GM23338 (cell line): ENCODE results near the gene NXPE4. TPM values are rescaled to one million over a fixed set of nuclear protein-coding genes. Genes with fewer than 3 reads are reported as not detected.
"Not testable (repeated sequence)": the region's sequence is repeated elsewhere in the genome, so short reads cannot be mapped to it uniquely, and the experiment has no call there.

Source experiments
- ATAC-seq: fragments of 200-7000 bp; cut with Tn5 transposase; 3 replicates; pipeline ENCODE4 v1.9.1; 2020
- DNase-seq: peaks from one replicate; pipeline ENCODE4 v3.0.0-alpha.2; 2015; ENCODE audit warnings: low spot score
- H2AFZ ChIP-seq: fragments of 200-600 bp; sonication (generic); 2 replicates; pipeline ENCODE4 v1.8.0; 2016; ENCODE audit warnings: antibody characterized with exemption, mild to moderate bottlenecking, moderate library complexity
- H3F3A ChIP-seq: fragments of 200-600 bp; sonication (generic); replicated peaks from 2 replicates; pipeline ENCODE4 v1.8.0; 2017; ENCODE audit warnings: antibody characterized with exemption, mixed run types, low read depth
- H3K27ac ChIP-seq: fragments of 200-600 bp; sonication (generic); 2 replicates; pipeline ENCODE4 v1.6.1; 2016; ENCODE audit warnings: low read depth
- H3K27me3 ChIP-seq: fragments of 200-600 bp; sonication (generic); 2 replicates; pipeline ENCODE4 v1.8.0; 2016; ENCODE audit warnings: mild to moderate bottlenecking, mixed run types, moderate library complexity; ENCODE audit not compliant: insufficient read depth
- H3K36me3 ChIP-seq: fragments of 200-600 bp; sonication (generic); 2 replicates; pipeline ENCODE4 v1.8.0; 2016; ENCODE audit warnings: mild to moderate bottlenecking; ENCODE audit not compliant: insufficient read depth
- H3K4me1 ChIP-seq: fragments of 200-600 bp; sonication (generic); 2 replicates; pipeline ENCODE4 v1.8.0; 2016; ENCODE audit warnings: mild to moderate bottlenecking, moderate library complexity; ENCODE audit not compliant: insufficient read depth
- H3K4me2 ChIP-seq: fragments of 200-600 bp; sonication (generic); 2 replicates; pipeline ENCODE4 v1.7.1; 2017; ENCODE audit warnings: mixed run types
- H3K4me3 ChIP-seq: fragments of 200-600 bp; sonication (generic); 2 replicates; pipeline ENCODE4 v1.6.1; 2016; ENCODE audit warnings: mixed run types
- H3K79me2 ChIP-seq: fragments of 200-600 bp; sonication (generic); replicated peaks from 2 replicates; pipeline ENCODE4 v1.8.0; 2017; ENCODE audit warnings: mild to moderate bottlenecking; ENCODE audit not compliant: insufficient read depth
- H3K9me2 ChIP-seq: fragments of 200-600 bp; sonication (generic); 2 replicates; pipeline ENCODE4 v1.8.0; 2017; ENCODE audit not compliant: insufficient read depth
- H4K20me1 ChIP-seq: fragments of 200-600 bp; sonication (generic); replicated peaks from 2 replicates; pipeline ENCODE4 v1.8.0; 2017; ENCODE audit warnings: mild to moderate bottlenecking; ENCODE audit not compliant: insufficient read depth
- H3K27ac Mint-ChIP-seq: 2 replicates; pipeline ENCODE4 v1.8.0; 2020; ENCODE audit warnings: inconsistent platforms, mild to moderate bottlenecking, moderate library complexity, mixed read lengths
- H3K27me3 Mint-ChIP-seq: 3 replicates; pipeline ENCODE4 v1.8.0; 2022; ENCODE audit warnings: low read depth, mild to moderate bottlenecking, moderate library complexity, mixed read lengths, inconsistent platforms; ENCODE audit not compliant: insufficient read depth, poor library complexity
- H3K36me3 Mint-ChIP-seq: 3 replicates; pipeline ENCODE4 v1.8.0; 2021; ENCODE audit warnings: low read depth, mild to moderate bottlenecking, inconsistent platforms, moderate library complexity, mixed read lengths
- H3K4me1 Mint-ChIP-seq: 3 replicates; pipeline ENCODE4 v1.8.0; 2020; ENCODE audit warnings: mild to moderate bottlenecking, inconsistent platforms, mixed read lengths
- H3K4me3 Mint-ChIP-seq: 3 replicates; pipeline ENCODE4 v1.8.0; 2021; ENCODE audit warnings: moderate library complexity, mild to moderate bottlenecking, inconsistent platforms, mixed read lengths
- H3K9me3 Mint-ChIP-seq: 3 replicates; pipeline ENCODE4 v1.8.0; 2020; ENCODE audit warnings: moderate library complexity, mild to moderate bottlenecking, inconsistent platforms, mixed read lengths
- CTCF ChIP-seq, 2 experiments: fragments of 200-600 bp in 1 of 2; sonication (generic) in 1 of 2; conservative IDR thresholded peaks; 2 replicates each; pipeline versions ENCODE4 v1.5.1 to v1.6.1; 2016 to 2017; ENCODE audit warnings: antibody characterized with exemption in 2 of 2, low read depth in 2 of 2, mild to moderate bottlenecking in 2 of 2, moderate library complexity in 1 of 2
- EZH2 ChIP-seq: fragments of 200-600 bp; sonication (generic); IDR thresholded peaks from one replicate; pipeline ENCODE4 v1.8.0; 2017; ENCODE audit warnings: antibody characterized with exemption, mild to moderate bottlenecking, low read depth; ENCODE audit not compliant: unreplicated experiment
- JUNB ChIP-seq: IDR thresholded peaks from one replicate; pipeline ENCODE4 v1.6.1; 2016; ENCODE audit warnings: antibody characterized with exemption; ENCODE audit not compliant: unreplicated experiment
- STAT1 ChIP-seq: IDR thresholded peaks from one replicate; pipeline ENCODE4 v1.6.1; 2016; ENCODE audit warnings: antibody characterized with exemption; ENCODE audit not compliant: unreplicated experiment
- ZNF331 ChIP-seq: fragments of 250-450 bp; sonication (Bioruptor Pico); IDR thresholded peaks from 2 replicates; pipeline ENCODE4 v1.5.0; 2020; ENCODE audit warnings: low read depth, mild to moderate bottlenecking, moderate library complexity
- polyA plus RNA-seq: library from polyadenylated mRNA; unstranded; fragments of >200 nt; fragmentation: Nextera tagmentation; extraction: Ambion mirVana; gene quantifications from 2 replicates; pipeline ENCODE4 v1.2.1, GENCODE V29; 2016
- total RNA-seq: library from RNA; depleted of rRNA; stranded (reverse); fragments of >200 nt; shearing (Covaris generic); gene quantifications from 2 replicates; pipeline ENCODE4 v1.2.3, GENCODE V29; 2014
- TF ChIP-seq, protein P1 (sequence below): IDR thresholded peaks from 2 replicates; pipeline ENCODE4 v1.6.1; 2016; ENCODE audit warnings: antibody characterized with exemption
- TF ChIP-seq, protein P2 (sequence below): IDR thresholded peaks from one replicate; pipeline ENCODE4 v1.6.1; 2018; ENCODE audit warnings: antibody characterized with exemption; ENCODE audit not compliant: unreplicated experiment

The NXPE4 gene
- total and polyA plus RNA-seq, 2 experiments from 2014 or later: not detected

- peaks cover 26% of the 10 kb centered on the region for H3K9me3 Mint-ChIP-seq
- DNase-seq, H3K4me2 ChIP-seq, H3K79me2 ChIP-seq, ATAC-seq, H3K4me1 ChIP-seq, H4K20me1 ChIP-seq, H3K27me3 Mint-ChIP-seq, H3F3A ChIP-seq, H2AFZ ChIP-seq, H3K4me3 ChIP-seq, H3K4me3 Mint-ChIP-seq, H3K36me3 ChIP-seq, H3K9me2 ChIP-seq, H3K27ac Mint-ChIP-seq, H3K4me1 Mint-ChIP-seq, H3K27ac ChIP-seq, H3K27me3 ChIP-seq: not testable (repeated sequence)
- peaks cover 11% of the 10 kb centered on the region; the same call in 2 of the 3 replicates for H3K36me3 Mint-ChIP-seq
Observed at GRCh38 chr11:114639440-114639839, 43.9 kb upstream of the NXPE4 start.

- not testable (repeated sequence) for H3K4me1 Mint-ChIP-seq
Observed at GRCh38 chr11:114631445-114631965, 35.9 kb upstream of the NXPE4 start.

DNA sequence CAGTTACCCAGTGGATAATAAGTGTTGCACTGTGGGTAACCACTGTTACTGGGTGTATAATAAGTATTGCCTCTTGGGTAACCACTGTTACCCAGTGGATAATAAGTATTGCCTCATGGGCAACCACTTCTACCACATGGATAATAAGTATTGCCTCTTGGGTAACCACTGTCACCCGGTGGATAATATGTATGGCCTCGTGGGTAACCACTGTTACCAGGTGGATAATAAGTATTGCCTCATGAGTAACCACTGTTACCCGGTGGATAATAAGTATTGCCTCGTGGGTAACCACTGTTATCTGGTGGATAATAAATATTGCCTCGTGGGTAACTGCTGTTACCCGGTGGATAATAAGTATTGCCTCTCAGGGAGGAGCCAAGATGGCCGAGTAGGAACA, 29.7 kb upstream of the NXPE4 start:
- no peak overlapping the region for H3K27ac ChIP-seq
- peaks cover 2% of the 10 kb centered on the region for H3K27me3 Mint-ChIP-seq
- DNase-seq: no peak
- H3K36me3 ChIP-seq: no peaks in the 10 kb centered on the region
- no peaks in the 10 kb centered on the region for H3K4me1 ChIP-seq
- H3K27me3 ChIP-seq: no peaks in the 10 kb centered on the region
- no peak overlapping the region for H3K27ac Mint-ChIP-seq
- no peaks in the 10 kb centered on the region for H3K4me1 Mint-ChIP-seq
- H3K36me3 Mint-ChIP-seq: peaks cover 18% of the 10 kb centered on the region; the same call in 2 of the 3 replicates
- H2AFZ ChIP-seq: no peak overlapping the region
- peaks cover 11% of the 10 kb centered on the region; the same call in 1 of the 2 replicates for H3F3A ChIP-seq
- no peaks in the 10 kb centered on the region for H3K79me2 ChIP-seq
- H3K9me3 Mint-ChIP-seq: peaks cover 51% of the 10 kb centered on the region
- H3K4me3 ChIP-seq: no peak overlapping the region
- H3K9me2 ChIP-seq: peaks cover 3% of the 10 kb centered on the region; the same call in 1 of the 2 replicates
- no peak for ATAC-seq
- H3K4me2 ChIP-seq: no peak overlapping the region
- H3K4me3 Mint-ChIP-seq: no peak overlapping the region
- H4K20me1 ChIP-seq: no peaks in the 10 kb centered on the region
- TF ChIP-seq, protein P1, sequence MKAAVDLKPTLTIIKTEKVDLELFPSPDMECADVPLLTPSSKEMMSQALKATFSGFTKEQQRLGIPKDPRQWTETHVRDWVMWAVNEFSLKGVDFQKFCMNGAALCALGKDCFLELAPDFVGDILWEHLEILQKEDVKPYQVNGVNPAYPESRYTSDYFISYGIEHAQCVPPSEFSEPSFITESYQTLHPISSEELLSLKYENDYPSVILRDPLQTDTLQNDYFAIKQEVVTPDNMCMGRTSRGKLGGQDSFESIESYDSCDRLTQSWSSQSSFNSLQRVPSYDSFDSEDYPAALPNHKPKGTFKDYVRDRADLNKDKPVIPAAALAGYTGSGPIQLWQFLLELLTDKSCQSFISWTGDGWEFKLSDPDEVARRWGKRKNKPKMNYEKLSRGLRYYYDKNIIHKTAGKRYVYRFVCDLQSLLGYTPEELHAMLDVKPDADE: no peak
- TF ChIP-seq ZNF331 (CRISPR knock-in tag) (no peak), EZH2 (no peak), CTCF (conservative IDR thresholded peaks at IDR 0.05; ENCODE audit: low read depth in 2 of 2) (no peak), JUNB (no peak), STAT1 (no peak)
- TF ChIP-seq, protein P2, sequence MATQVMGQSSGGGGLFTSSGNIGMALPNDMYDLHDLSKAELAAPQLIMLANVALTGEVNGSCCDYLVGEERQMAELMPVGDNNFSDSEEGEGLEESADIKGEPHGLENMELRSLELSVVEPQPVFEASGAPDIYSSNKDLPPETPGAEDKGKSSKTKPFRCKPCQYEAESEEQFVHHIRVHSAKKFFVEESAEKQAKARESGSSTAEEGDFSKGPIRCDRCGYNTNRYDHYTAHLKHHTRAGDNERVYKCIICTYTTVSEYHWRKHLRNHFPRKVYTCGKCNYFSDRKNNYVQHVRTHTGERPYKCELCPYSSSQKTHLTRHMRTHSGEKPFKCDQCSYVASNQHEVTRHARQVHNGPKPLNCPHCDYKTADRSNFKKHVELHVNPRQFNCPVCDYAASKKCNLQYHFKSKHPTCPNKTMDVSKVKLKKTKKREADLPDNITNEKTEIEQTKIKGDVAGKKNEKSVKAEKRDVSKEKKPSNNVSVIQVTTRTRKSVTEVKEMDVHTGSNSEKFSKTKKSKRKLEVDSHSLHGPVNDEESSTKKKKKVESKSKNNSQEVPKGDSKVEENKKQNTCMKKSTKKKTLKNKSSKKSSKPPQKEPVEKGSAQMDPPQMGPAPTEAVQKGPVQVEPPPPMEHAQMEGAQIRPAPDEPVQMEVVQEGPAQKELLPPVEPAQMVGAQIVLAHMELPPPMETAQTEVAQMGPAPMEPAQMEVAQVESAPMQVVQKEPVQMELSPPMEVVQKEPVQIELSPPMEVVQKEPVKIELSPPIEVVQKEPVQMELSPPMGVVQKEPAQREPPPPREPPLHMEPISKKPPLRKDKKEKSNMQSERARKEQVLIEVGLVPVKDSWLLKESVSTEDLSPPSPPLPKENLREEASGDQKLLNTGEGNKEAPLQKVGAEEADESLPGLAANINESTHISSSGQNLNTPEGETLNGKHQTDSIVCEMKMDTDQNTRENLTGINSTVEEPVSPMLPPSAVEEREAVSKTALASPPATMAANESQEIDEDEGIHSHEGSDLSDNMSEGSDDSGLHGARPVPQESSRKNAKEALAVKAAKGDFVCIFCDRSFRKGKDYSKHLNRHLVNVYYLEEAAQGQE: no peak

More at GRCh38 chr11:114631445-114631965, 35.9 kb upstream of the NXPE4 start:
- not testable (repeated sequence) for H3K36me3 ChIP-seq, DNase-seq, H4K20me1 ChIP-seq, H2AFZ ChIP-seq, H3K4me3 ChIP-seq, H3K4me2 ChIP-seq, ATAC-seq, H3F3A ChIP-seq, H3K27ac Mint-ChIP-seq, H3K27me3 Mint-ChIP-seq, H3K27me3 ChIP-seq, H3K4me1 ChIP-seq, H3K4me3 Mint-ChIP-seq, H3K79me2 ChIP-seq, H3K27ac ChIP-seq, H3K36me3 Mint-ChIP-seq, H3K9me2 ChIP-seq
- H3K9me3 Mint-ChIP-seq: peaks cover 17% of the 10 kb centered on the region; the same call in 2 of the 3 replicates
